ENCODE measurements around the gene ABCG2. TPM values are rescaled to one million over a fixed set of nuclear protein-coding genes. Genes with fewer than 3 reads are reported as not detected.
A peak's percentile ranks its signal among the peaks of the same experiment; 100 is the strongest.

The ABCG2 gene
- total RNA-seq, 1 experiment from 2014 or later = 23.7 TPM

DNA sequence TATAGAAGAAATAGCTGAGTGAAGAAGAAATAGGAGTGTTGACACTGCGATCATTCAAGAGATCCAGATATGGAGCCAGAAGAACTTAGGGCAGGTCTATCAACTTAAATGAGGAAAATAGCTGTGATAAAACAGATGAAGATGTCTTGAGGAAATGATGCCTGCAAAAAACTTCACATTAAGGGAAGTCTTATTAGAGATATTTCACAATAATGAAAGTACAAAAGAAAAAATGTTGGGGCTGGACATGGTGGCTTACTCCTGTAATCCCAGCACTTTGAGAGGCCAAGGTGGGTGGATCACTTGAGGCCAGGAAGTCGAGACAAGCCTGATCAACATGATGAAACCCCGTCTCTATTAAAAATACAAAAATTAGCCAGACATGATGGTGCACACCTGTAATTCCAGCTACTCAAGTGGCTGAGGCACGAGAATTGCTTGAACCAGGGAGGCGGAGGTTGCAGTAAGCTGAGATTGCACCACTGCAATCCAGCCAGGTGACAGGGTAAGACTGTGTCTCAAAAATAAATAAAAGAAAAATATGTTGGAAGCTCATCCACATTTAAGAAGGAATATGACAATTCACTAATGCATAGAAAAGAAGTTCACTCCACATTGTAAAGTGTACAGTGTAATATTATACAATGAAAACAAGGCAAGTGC, 94.7 kb downstream of the ABCG2 start:
- H3K4me1 Mint-ChIP-seq (ENCODE audit: low read depth, unreplicated experiment) = peaks cover 27% of the 10 kb centered on the region
- BruUV-seq (replicated peaks) = no TSS peak
- POLR2A ChIA-PET = no interaction called here
- H3K4me3 Mint-ChIP-seq (ENCODE audit: unreplicated experiment) = no peak overlapping the region
- H3K27ac Mint-ChIP-seq (ENCODE audit: unreplicated experiment) = peak overlapping the region; percentile 69
- peaks cover 14% of the 10 kb centered on the region for H3K36me3 Mint-ChIP-seq (ENCODE audit: insufficient read depth, unreplicated experiment)
- no peaks in the 10 kb centered on the region for H3K9me3 Mint-ChIP-seq (ENCODE audit: unreplicated experiment)
- H3K27me3 ChIP-seq (replicated peaks; ENCODE audit: control insufficient read depth, insufficient read depth, low read length) = no peaks in the 10 kb centered on the region
- no peaks in the 10 kb centered on the region for H3K36me3 ChIP-seq (ENCODE audit: control insufficient read depth, insufficient read depth, low read length)
- TF ChIP-seq, protein P1, sequence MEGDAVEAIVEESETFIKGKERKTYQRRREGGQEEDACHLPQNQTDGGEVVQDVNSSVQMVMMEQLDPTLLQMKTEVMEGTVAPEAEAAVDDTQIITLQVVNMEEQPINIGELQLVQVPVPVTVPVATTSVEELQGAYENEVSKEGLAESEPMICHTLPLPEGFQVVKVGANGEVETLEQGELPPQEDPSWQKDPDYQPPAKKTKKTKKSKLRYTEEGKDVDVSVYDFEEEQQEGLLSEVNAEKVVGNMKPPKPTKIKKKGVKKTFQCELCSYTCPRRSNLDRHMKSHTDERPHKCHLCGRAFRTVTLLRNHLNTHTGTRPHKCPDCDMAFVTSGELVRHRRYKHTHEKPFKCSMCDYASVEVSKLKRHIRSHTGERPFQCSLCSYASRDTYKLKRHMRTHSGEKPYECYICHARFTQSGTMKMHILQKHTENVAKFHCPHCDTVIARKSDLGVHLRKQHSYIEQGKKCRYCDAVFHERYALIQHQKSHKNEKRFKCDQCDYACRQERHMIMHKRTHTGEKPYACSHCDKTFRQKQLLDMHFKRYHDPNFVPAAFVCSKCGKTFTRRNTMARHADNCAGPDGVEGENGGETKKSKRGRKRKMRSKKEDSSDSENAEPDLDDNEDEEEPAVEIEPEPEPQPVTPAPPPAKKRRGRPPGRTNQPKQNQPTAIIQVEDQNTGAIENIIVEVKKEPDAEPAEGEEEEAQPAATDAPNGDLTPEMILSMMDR (IDR thresholded peaks at IDR 0.05; ENCODE audit: insufficient read depth in 1 of 2, low read depth in 1 of 2, low read length in 1 of 2, severe bottlenecking in 1 of 2, unreplicated experiment in 1 of 2) = no peak
- CTCF ChIA-PET = interaction anchor here (0.8 kb wide), 1 partner anchor 148 kb away, joined by 3 read pairs; no protein-coding TSS in a partner anchor
- DNase-seq = no peak
- 0 out of 2 replicates have a peak, but pooled peaks cover 5% of the 10 kb centered on the region for H3K9me3 ChIP-seq
- H3K27me3 Mint-ChIP-seq (ENCODE audit: insufficient read depth, unreplicated experiment) = no peaks in the 10 kb centered on the region
- peaks cover 45% of the 10 kb centered on the region for H3K4me1 ChIP-seq
- intact Hi-C loops (cut with micrococcal nuclease; ENCODE audit: unreplicated experiment) = loop anchor here (2.0 kb wide), 2 partner anchors 45 to 81 kb away; no protein-coding TSS in a partner anchor
- no peak overlapping the region for H3K4me3 ChIP-seq (ENCODE audit: low read depth, low read length)

DNA sequence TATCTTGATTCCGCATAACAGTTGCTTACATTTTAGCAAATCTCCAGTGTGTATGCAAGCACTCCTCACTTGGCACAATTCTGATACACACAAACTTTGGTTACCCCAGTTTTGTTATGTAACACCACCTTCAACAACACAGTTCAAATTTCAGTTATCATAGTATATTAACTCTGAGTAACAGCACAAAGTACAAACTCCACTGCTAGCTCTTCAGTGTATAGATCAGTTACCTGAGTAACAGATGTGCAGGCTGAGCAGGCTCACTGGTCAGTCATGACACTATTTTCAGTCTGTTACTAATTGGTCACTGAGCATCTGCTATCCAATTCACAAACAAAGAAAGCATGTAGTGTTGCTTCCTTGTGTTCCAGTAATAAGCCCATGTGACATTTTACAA, 95.6 kb downstream of the ABCG2 start:
- peaks cover 27% of the 10 kb centered on the region for H3K4me1 Mint-ChIP-seq (ENCODE audit: low read depth, unreplicated experiment)
- H3K27ac Mint-ChIP-seq (ENCODE audit: unreplicated experiment) = peak overlapping the region; percentile 69
- no peak for DNase-seq
- POLR2A ChIA-PET = no interaction called here
- H3K4me3 Mint-ChIP-seq (ENCODE audit: unreplicated experiment) = no peak overlapping the region
- BruUV-seq (replicated peaks) = no TSS peak
- no peaks in the 10 kb centered on the region for H3K9me3 ChIP-seq
- peaks cover 45% of the 10 kb centered on the region for H3K4me1 ChIP-seq
- no peak overlapping the region for H3K4me3 ChIP-seq (ENCODE audit: low read depth, low read length)
- H3K9me3 Mint-ChIP-seq (ENCODE audit: unreplicated experiment) = no peaks in the 10 kb centered on the region
- peaks cover 13% of the 10 kb centered on the region for H3K36me3 Mint-ChIP-seq (ENCODE audit: insufficient read depth, unreplicated experiment)
- CTCF ChIA-PET = no interaction called here
- no peaks in the 10 kb centered on the region for H3K27me3 Mint-ChIP-seq (ENCODE audit: insufficient read depth, unreplicated experiment)
- intact Hi-C loops (cut with micrococcal nuclease; ENCODE audit: unreplicated experiment) = no loop called here
- no peaks in the 10 kb centered on the region for H3K27me3 ChIP-seq (replicated peaks; ENCODE audit: control insufficient read depth, insufficient read depth, low read length)
- no peaks in the 10 kb centered on the region for H3K36me3 ChIP-seq (ENCODE audit: control insufficient read depth, insufficient read depth, low read length)
- TF ChIP-seq, protein P1 (IDR thresholded peaks at IDR 0.05; ENCODE audit: insufficient read depth in 1 of 2, low read depth in 1 of 2, low read length in 1 of 2, severe bottlenecking in 1 of 2, unreplicated experiment in 1 of 2) = no peak

DNA sequence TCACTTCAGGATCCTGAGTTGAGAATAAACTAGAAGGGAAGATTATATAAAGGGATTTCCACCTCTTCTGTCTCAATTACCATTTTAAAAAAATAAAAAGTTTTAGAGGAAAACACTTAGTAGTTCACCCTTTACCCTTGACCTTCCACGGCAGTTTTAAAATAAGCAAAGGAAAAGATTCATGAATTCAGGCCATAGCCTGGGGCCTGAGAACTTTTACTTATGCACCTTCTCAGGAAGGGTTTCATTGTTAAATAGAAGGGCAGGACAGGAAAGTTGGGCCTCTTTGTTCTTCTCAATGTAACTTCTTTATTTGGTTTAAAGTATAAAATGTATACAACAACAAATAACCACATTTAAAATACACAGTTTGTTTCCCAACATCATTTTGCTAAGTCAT, 96.1 kb downstream of the ABCG2 start:
- intact Hi-C loops (cut with micrococcal nuclease; ENCODE audit: unreplicated experiment) = no loop called here
- Histone ChIP-seq H3K36me3 (ENCODE audit: control insufficient read depth, insufficient read depth, low read length) (no peaks in the 10 kb centered on the region), H3K9me3 (no peaks in the 10 kb centered on the region), H3K4me3 (ENCODE audit: low read depth, low read length) (no peak overlapping the region), H3K27me3 (replicated peaks; ENCODE audit: control insufficient read depth, insufficient read depth, low read length) (no peaks in the 10 kb centered on the region), H3K4me1 (peaks cover 45% of the 10 kb centered on the region)
- peaks cover 7% of the 10 kb centered on the region for H3K36me3 Mint-ChIP-seq (ENCODE audit: insufficient read depth, unreplicated experiment)
- no TSS peak for BruUV-seq (replicated peaks)
- TF ChIP-seq, protein P1 (IDR thresholded peaks at IDR 0.05; ENCODE audit: insufficient read depth in 1 of 2, low read depth in 1 of 2, low read length in 1 of 2, severe bottlenecking in 1 of 2, unreplicated experiment in 1 of 2) = no peak
- H3K27ac Mint-ChIP-seq (ENCODE audit: unreplicated experiment) = no peak overlapping the region
- ChIA-PET POLR2A (no interaction called here), CTCF (no interaction called here)
- H3K9me3 Mint-ChIP-seq (ENCODE audit: unreplicated experiment) = no peaks in the 10 kb centered on the region
- H3K4me1 Mint-ChIP-seq (ENCODE audit: low read depth, unreplicated experiment) = peaks cover 27% of the 10 kb centered on the region
- no peaks in the 10 kb centered on the region for H3K27me3 Mint-ChIP-seq (ENCODE audit: insufficient read depth, unreplicated experiment)
- H3K4me3 Mint-ChIP-seq (ENCODE audit: unreplicated experiment) = no peak overlapping the region
- no peak for DNase-seq
